VCaP (cell line): ENCODE measurements around the gene ILKAP.

Experiments used
- H3K27ac ChIP-seq: fragments of 450-650 bp; 2 replicates; pipeline ENCODE4 v1.5.1; 2017
- CTCF ChIP-seq: fragments of 450-650 bp; conservative IDR thresholded peaks from 2 replicates; pipeline ENCODE4 v1.5.1; 2017; ENCODE audit warnings: mild to moderate bottlenecking, moderate library complexity

Gene ILKAP

DNA sequence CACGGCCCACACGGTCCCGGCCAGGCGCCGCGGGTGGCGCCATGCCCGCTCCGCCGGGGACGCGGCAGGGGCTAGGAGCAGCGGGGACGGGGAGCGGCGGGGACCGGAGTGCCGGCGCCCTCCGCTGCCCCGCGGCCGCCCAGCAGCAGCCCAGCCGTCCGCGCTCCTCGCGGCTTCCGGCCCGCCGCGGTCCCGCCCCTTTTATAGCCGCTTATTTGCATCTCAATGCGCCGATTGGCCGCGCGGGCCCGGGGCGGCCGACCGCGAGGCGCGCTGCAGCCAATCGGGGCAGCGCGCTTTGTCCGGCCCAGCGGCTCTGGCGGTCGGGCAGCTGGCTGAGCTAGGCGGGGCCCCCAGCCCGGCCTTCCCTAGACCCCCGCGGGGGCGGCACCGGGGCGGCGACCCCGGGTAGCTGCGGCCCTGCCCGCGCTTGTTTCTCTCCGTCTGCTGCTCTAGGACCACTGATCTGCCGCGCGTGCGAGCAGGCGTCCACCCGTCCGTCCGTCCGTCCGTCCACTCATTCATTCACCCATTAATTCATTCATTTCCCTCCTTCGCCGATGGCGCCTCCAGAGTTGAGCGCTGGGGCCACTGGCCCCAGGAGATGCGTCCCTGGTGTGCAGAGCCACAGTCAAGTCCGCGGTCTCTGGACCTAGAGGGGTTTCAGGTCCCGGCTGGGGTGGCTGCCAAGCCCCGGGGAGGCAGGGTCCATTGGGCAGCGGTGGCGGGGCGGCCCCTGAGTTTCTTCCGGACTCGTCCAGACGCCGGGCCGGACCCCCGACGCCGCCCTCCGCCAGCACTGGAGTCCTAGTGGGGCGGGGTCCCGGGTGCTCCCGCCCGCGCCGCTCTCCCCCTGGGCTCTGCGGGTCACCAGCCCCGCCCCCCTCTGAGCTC, 36.6 kb upstream of the ILKAP start, which contains the start of gene HES6:
TSS of gene HES6 (minus strand) at position 176 of the 894 bp plus-strand sequence. CDS start at position 43, 133 bp downstream.
- H3K27ac ChIP-seq: peak within 1 kb of the TSS; percentile 59
- TF ChIP-seq CTCF: 0 out of 2 replicates have a peak, but pooled peaks have one; percentile 8

- peak overlapping the region; percentile 59 for H3K27ac ChIP-seq
- no peak for TF ChIP-seq CTCF
Measured at GRCh38 chr2:238239543-238239862, 36.0 kb upstream of the ILKAP start.

- peak overlapping the region; percentile 59; the same call in 1 of the 2 replicates for H3K27ac ChIP-seq
- TF ChIP-seq CTCF: no peak
Measured at GRCh38 chr2:238238766-238239542, 35.5 kb upstream of the ILKAP start.

DNA sequence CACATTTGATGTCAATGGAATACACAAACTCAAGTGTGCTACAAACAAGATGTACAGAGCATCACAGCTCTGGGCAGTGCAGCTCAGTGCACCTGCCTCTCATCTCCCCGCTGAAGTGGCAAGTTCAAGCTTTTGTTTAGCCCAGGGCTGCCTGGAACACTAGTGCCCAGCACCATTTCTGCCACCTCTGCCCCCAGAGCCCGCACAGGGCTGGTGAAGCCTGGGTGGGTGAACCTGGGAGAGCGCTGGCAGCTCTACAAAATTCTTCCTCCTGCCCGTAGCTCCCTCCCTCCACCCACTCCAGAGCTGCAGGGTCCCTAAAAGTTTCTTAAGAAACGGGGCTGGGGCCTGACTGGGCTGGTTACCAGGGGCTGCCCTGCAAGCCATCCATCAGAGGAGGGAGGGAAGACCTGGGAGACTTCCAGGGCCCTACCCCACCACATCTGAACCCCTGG, 34.8 kb upstream of the ILKAP start:
- no peak overlapping the region for H3K27ac ChIP-seq
- TF ChIP-seq CTCF: no peak

DNA sequence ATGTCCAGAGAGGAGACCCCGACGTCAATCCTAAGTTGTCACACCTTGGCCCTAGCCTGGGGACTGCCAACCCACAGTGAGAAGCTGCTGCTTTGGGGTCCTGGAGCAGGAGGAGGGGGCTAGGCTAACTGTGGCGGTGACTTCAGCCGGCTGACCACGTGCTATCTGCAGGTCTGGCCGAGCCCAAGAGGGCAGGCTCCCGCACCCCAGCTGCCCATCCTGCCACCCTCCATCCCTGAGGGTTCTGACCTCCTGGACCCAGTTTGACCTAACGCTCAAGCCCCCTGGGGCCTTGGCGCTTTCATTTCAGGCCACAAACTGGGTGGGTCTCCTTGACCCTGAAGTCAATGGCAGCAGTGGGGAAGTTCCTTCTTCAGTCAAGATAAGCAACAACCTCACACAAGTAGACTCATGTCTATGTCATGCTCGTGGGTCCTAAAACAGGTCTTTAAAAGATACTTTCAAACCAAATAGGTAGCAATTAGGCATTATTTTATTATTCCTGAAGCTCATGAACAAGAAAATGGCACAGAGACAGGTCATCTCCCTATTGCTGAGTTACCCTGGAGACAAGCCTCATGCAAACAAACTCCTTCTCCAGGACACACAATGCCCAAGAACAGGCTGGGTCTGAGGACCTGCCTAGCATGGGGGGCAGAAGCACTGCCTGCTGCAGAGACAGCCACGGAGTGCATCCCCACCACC, 34.1 kb upstream of the ILKAP start:
- TF ChIP-seq CTCF: no peak
- H3K27ac ChIP-seq: no peak overlapping the region

DNA sequence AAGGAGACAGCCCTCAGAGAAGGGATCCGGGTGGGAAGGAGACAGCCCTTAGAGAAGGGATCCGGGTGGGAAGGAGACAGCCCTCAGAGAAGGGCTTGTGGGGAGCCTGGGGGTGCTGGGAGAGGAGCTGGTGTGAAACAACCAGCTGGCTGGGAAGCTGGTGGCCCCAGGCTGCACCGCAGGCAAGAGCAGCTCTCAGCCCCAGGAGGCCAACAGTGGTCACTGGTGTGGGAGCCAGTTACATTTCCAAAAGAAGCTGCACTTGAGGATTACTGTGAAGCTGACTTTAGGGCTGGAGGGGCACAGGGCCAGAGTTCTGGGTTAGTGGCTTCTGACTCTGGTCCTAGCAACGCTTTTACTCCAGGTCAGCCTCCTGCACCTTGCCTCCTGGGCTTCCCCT, 33.1 kb upstream of the ILKAP start:
- H3K27ac ChIP-seq: no peak overlapping the region
- TF ChIP-seq CTCF: no peak

- TF ChIP-seq CTCF: no peak
- H3K27ac ChIP-seq: no peak overlapping the region
Measured at GRCh38 chr2:238235856-238236255, 32.4 kb upstream of the ILKAP start.
